GM12872 (cell line): ENCODE results near the gene FAM114A1.

Source experiments
- CTCF ChIP-seq: IDR thresholded peaks from 3 replicates; pipeline ENCODE4 v1.5.1; 2011; ENCODE audit warnings: low read depth, mild to moderate bottlenecking, low read length, moderate library complexity; ENCODE audit not compliant: insufficient read depth

The FAM114A1 gene

GRCh38 chr4:38951598-38951997 is 84.0 kb downstream of the FAM114A1 start:
- TF ChIP-seq CTCF = no peak

- TF ChIP-seq CTCF = no peak
Observed at GRCh38 chr4:38952017-38952416, 84.4 kb downstream of the FAM114A1 start.

- TF ChIP-seq CTCF = no peak
Observed at GRCh38 chr4:38954727-38955126, 87.1 kb downstream of the FAM114A1 start.

GRCh38 chr4:38955957-38956356 is 88.4 kb downstream of the FAM114A1 start:
- no peak for TF ChIP-seq CTCF

- no peak for TF ChIP-seq CTCF
Observed at GRCh38 chr4:38957261-38957815, 89.7 kb downstream of the FAM114A1 start.

- TF ChIP-seq CTCF = no peak
Observed at GRCh38 chr4:38957893-38958292, 90.3 kb downstream of the FAM114A1 start.

- TF ChIP-seq CTCF = peak; percentile 25; the same call in 1 of the 3 replicates
Observed at GRCh38 chr4:38958453-38959190, 91.0 kb downstream of the FAM114A1 start.
